ENCODE data around the gene GSDMA. TPM values are rescaled to one million over a fixed set of nuclear protein-coding genes. Genes with fewer than 3 reads are reported as not detected.

The GSDMA gene
- total and polyA plus RNA-seq, 9 of the 15 experiments (the other 6 are each of a cell fraction or from before 2014, with no cell fraction given) = 0.04 to 0.13 (median 0.07) TPM; not detected in 2

DNA sequence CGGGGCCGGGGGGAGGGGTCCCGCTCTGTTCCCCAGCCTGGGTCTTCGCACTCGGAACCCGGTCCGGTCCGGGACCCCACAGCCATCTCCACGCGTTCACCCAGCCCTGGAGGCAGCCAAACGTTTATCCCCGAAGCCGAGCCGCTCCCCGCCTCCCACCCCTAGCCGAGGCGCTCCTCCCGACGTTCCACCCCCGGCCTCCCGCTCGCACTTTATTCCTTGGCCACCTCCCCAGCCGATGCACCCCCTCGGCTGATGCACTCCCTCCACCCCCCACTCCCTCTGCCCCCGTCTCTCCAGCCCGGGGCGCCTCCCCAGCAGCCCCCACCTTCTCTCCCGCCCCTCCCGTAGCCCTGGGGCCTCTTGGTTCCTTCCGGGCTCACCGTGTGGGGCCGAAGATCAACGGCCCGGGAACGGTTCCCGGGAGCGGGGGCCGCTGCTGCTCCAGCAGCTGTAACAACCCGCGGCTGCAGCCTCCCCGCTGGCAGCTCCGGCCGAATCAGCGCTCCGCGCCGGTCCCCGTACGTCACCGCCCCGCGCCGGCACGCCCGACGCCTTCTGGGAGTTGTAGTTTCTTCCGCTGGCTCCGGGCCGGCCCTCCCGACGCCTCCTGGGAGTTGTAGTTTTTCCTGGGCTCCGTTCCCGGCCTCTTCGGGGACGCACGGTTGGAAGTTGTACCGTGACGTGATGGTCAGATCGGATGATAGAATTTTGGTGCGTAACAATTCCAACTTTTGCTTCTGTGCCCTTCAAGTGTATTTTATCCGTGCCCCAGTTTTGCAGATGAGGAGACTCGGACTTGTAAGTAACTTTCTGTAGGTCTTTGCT lies 35.5 kb upstream of the GSDMA start, which contains the start of the genes LRRC3C and ORMDL3 (continued):
- TF ChIP-seq NCOA1 (IDR thresholded peaks at IDR 0.05; ENCODE audit: low read depth) (0 out of 2 replicates have a peak, but pooled peaks have one; percentile 2), EP300 (IDR thresholded peaks at IDR 0.05; ENCODE audit: low read length) (peak; percentile 7; the same call in 1 of the 2 replicates), ARID2 (IDR thresholded peaks at IDR 0.05) (no peak), ZNF668 (CRISPR knock-in tag; IDR thresholded peaks at IDR 0.05) (0 out of 2 replicates have a peak, but pooled peaks have one; percentile 43), ZBTB7A (IDR thresholded peaks at IDR 0.05; ENCODE audit: borderline replicate concordance, control insufficient read depth, low read depth, low read length) (peak; percentile 49; the same call in 1 of the 2 replicates), ZNF583 (CRISPR knock-in tag; IDR thresholded peaks at IDR 0.05) (0 out of 2 replicates have a peak, but pooled peaks have one; percentile 42), ZNF511 (CRISPR knock-in tag; IDR thresholded peaks at IDR 0.05) (no peak), POLR2A (conservative IDR thresholded peaks at IDR 0.05) (peak; percentile 70), GABPB1 (CRISPR knock-in tag; IDR thresholded peaks at IDR 0.05) (peak; percentile 74), MAZ (CRISPR knock-in tag; conservative IDR thresholded peaks at IDR 0.05 in 1 of 2, IDR thresholded peaks at IDR 0.05 in 1 of 2) (peak; percentile 86), HDAC1 (IDR thresholded peaks at IDR 0.05) (peak in 1 of 2 experiments; percentile 64; a peak in 2 of 4 replicates), MITF (IDR thresholded peaks at IDR 0.05) (no peak), ZBED1 (IDR thresholded peaks at IDR 0.05) (0 out of 2 replicates have a peak, but pooled peaks have one; percentile 45), ZNF239 (CRISPR knock-in tag; IDR thresholded peaks at IDR 0.05) (0 out of 2 replicates have a peak, but pooled peaks have one; percentile 42), NR4A1 (CRISPR knock-in tag; IDR thresholded peaks at IDR 0.05) (no peak), NR4A1 (tag; IDR thresholded peaks at IDR 0.05) (0 out of 2 replicates have a peak, but pooled peaks have one; percentile 65), SMAD3 (CRISPR knock-in tag; conservative IDR thresholded peaks at IDR 0.05) (peak; percentile 83; the same call in 1 of the 2 replicates), PCBP1 (IDR thresholded peaks at IDR 0.05; ENCODE audit: low read depth, low read length, poor library complexity, severe bottlenecking) (peak; percentile 74), ZNF311 (CRISPR knock-in tag; IDR thresholded peaks at IDR 0.05) (peak; percentile 38; the same call in 1 of the 2 replicates), DACH1 (IDR thresholded peaks at IDR 0.05; ENCODE audit: partially characterized antibody) (peak; percentile 54), SIRT6 (IDR thresholded peaks at IDR 0.05; ENCODE audit: low read depth, low read length) (no peak), SMAD4 (CRISPR knock-in tag; conservative IDR thresholded peaks at IDR 0.05) (peak; percentile 55; the same call in 1 of the 2 replicates), FOXA1 (IDR thresholded peaks at IDR 0.05; ENCODE audit: borderline replicate concordance) (no peak), ZNF3 (CRISPR knock-in tag; IDR thresholded peaks at IDR 0.05) (no peak)
- TF ChIP-seq, protein P1, sequence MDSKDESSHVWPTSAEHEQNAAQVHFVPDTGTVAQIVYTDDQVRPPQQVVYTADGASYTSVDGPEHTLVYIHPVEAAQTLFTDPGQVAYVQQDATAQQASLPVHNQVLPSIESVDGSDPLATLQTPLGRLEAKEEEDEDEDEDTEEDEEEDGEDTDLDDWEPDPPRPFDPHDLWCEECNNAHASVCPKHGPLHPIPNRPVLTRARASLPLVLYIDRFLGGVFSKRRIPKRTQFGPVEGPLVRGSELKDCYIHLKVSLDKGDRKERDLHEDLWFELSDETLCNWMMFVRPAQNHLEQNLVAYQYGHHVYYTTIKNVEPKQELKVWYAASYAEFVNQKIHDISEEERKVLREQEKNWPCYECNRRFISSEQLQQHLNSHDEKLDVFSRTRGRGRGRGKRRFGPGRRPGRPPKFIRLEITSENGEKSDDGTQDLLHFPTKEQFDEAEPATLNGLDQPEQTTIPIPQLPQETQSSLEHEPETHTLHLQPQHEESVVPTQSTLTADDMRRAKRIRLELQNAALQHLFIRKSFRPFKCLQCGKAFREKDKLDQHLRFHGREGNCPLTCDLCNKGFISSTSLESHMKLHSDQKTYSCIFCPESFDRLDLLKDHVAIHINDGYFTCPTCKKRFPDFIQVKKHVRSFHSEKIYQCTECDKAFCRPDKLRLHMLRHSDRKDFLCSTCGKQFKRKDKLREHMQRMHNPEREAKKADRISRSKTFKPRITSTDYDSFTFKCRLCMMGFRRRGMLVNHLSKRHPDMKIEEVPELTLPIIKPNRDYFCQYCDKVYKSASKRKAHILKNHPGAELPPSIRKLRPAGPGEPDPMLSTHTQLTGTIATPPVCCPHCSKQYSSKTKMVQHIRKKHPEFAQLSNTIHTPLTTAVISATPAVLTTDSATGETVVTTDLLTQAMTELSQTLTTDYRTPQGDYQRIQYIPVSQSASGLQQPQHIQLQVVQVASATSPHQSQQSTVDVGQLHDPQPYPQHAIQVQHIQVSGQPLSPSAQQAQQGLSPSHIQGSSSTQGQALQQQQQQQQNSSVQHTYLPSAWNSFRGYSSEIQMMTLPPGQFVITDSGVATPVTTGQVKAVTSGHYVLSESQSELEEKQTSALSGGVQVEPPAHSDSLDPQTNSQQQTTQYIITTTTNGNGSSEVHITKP (IDR thresholded peaks at IDR 0.05; ENCODE audit: partially characterized antibody) = peak; percentile 20

Measured in K562 (cell line).